ENCODE data around the gene KCNQ5. TPM values are rescaled to one million over a fixed set of nuclear protein-coding genes. Genes with fewer than 3 reads are reported as not detected.

Gene KCNQ5
- total RNA-seq, 1 experiment from 2014 or later = not detected

- peaks cover 74% of the 10 kb centered on the region for H3K27me3 ChIP-seq (ENCODE audit: insufficient read depth, low read length)
- TF ChIP-seq POLR2A (IDR thresholded peaks at IDR 0.05; ENCODE audit: borderline replicate concordance, extremely low read depth, insufficient read depth, insufficient read length) = no peak
- TF ChIP-seq ELF1 (IDR thresholded peaks at IDR 0.05; ENCODE audit: borderline replicate concordance, low read depth) = no peak
- no peak for TF ChIP-seq EGR1 (IDR thresholded peaks at IDR 0.05; ENCODE audit: low read depth)
- TF ChIP-seq ZNF274 (IDR thresholded peaks at IDR 0.05; ENCODE audit: low read depth, low read length) = no peak
- TF ChIP-seq MAX (IDR thresholded peaks at IDR 0.05) = no peak
- no peak for TF ChIP-seq CTCF (IDR thresholded peaks at IDR 0.05 in 2 of 3, conservative IDR thresholded peaks at IDR 0.05 in 1 of 3; ENCODE audit: borderline replicate concordance in 1 of 3, insufficient read depth in 1 of 3, low read depth in 2 of 3, low read length in 2 of 3)
- no peak for TF ChIP-seq EZH2phosphoT487 (IDR thresholded peaks at IDR 0.05; ENCODE audit: borderline replicate concordance)
- BruUV-seq (replicated peaks) = no TSS peak
- no peak overlapping the region for H3K4me2 ChIP-seq (ENCODE audit: low read length)
- intact Hi-C loops (cut with micrococcal nuclease) = no loop called here
- no peaks in the 10 kb centered on the region for H3K36me3 ChIP-seq (ENCODE audit: control insufficient read depth in 1 of 2, insufficient read depth in 2 of 2, low read length in 2 of 2)
- ChIA-PET POLR2A (no interaction called here), CTCF (no interaction called here), RAD21 (ENCODE audit: low non-redundant PET in 1 of 2, low total read pairs in 2 of 2, uncharacterized antibody in 2 of 2, unreplicated experiment in 2 of 2) (no interaction called here)
- H3K79me2 ChIP-seq (ENCODE audit: insufficient read depth, low read length) = no peaks in the 10 kb centered on the region
- H3K27ac ChIP-seq (ENCODE audit: low read depth, low read length) = no peak overlapping the region
- no peaks in the 10 kb centered on the region for H3K9me2 ChIP-seq (ENCODE audit: insufficient read depth)
- DNase-seq (ENCODE audit: low read depth, low spot score) (no peak), ATAC-seq (no peak)
- H4K20me1 ChIP-seq (ENCODE audit: insufficient read depth) = no peaks in the 10 kb centered on the region
- no peak overlapping the region for H3K9ac ChIP-seq (ENCODE audit: low read length)
- H3K4me3 ChIP-seq (replicated peaks in 1 of 2; ENCODE audit: low read depth in 1 of 2, low read length in 2 of 2) = no peak overlapping the region
- H3K9me3 ChIP-seq (ENCODE audit: control insufficient read depth in 1 of 2, insufficient read depth in 1 of 2, low read depth in 1 of 2, low read length in 2 of 2) = no peaks in the 10 kb centered on the region
- no peak overlapping the region for H2AFZ ChIP-seq (ENCODE audit: low read depth, low read length, poor library complexity, severe bottlenecking)
- H3K4me1 ChIP-seq (ENCODE audit: control insufficient read depth in 1 of 2, insufficient read depth in 2 of 2, low read length in 2 of 2) = no peaks in the 10 kb centered on the region
Observed at GRCh38 chr6:73174646-73175045, 552.8 kb downstream of the KCNQ5 start.

GRCh38 chr6:73176057-73176456 is 554.2 kb downstream of the KCNQ5 start:
- Histone ChIP-seq H3K79me2 (ENCODE audit: insufficient read depth, low read length) (no peaks in the 10 kb centered on the region), H3K27ac (ENCODE audit: low read depth, low read length) (no peak overlapping the region), H4K20me1 (ENCODE audit: insufficient read depth) (no peaks in the 10 kb centered on the region), H3K36me3 (ENCODE audit: control insufficient read depth in 1 of 2, insufficient read depth in 2 of 2, low read length in 2 of 2) (no peaks in the 10 kb centered on the region), H3K9ac (ENCODE audit: low read length) (no peak overlapping the region), H3K4me1 (ENCODE audit: control insufficient read depth in 1 of 2, insufficient read depth in 2 of 2, low read length in 2 of 2) (no peaks in the 10 kb centered on the region), H2AFZ (ENCODE audit: low read depth, low read length, poor library complexity, severe bottlenecking) (no peak overlapping the region), H3K27me3 (ENCODE audit: insufficient read depth, low read length) (peaks cover 81% of the 10 kb centered on the region), H3K4me3 (replicated peaks in 1 of 2; ENCODE audit: low read depth in 1 of 2, low read length in 2 of 2) (no peak overlapping the region), H3K9me2 (ENCODE audit: insufficient read depth) (no peaks in the 10 kb centered on the region), H3K9me3 (ENCODE audit: control insufficient read depth in 1 of 2, insufficient read depth in 1 of 2, low read depth in 1 of 2, low read length in 2 of 2) (no peaks in the 10 kb centered on the region), H3K4me2 (ENCODE audit: low read length) (no peak overlapping the region)
- ChIA-PET CTCF (no interaction called here), RAD21 (ENCODE audit: low non-redundant PET in 1 of 2, low total read pairs in 2 of 2, uncharacterized antibody in 2 of 2, unreplicated experiment in 2 of 2) (no interaction called here), POLR2A (no interaction called here)
- intact Hi-C loops (cut with micrococcal nuclease) = no loop called here
- DNase-seq (ENCODE audit: low read depth, low spot score) = no peak
- TF ChIP-seq FOSL1 (IDR thresholded peaks at IDR 0.05; ENCODE audit: low read depth) (no peak), YY1 (IDR thresholded peaks at IDR 0.05; ENCODE audit: extremely low read depth, insufficient replicate concordance, low read depth, low read length) (no peak), EZH2phosphoT487 (IDR thresholded peaks at IDR 0.05; ENCODE audit: borderline replicate concordance) (no peak), ZFX (IDR thresholded peaks at IDR 0.05) (no peak), RAD21 (IDR thresholded peaks at IDR 0.05; ENCODE audit: low read depth) (no peak), ZBTB33 (IDR thresholded peaks at IDR 0.05; ENCODE audit: extremely low read depth, insufficient replicate concordance, low read length) (no peak), POLR2A (IDR thresholded peaks at IDR 0.05; ENCODE audit: borderline replicate concordance, extremely low read depth, insufficient read depth, insufficient read length) (no peak), EGR1 (IDR thresholded peaks at IDR 0.05; ENCODE audit: low read depth) (no peak), TCF7L2 (IDR thresholded peaks at IDR 0.05; ENCODE audit: borderline replicate concordance, extremely low read depth, insufficient read depth, insufficient read length) (no peak), ZNF274 (IDR thresholded peaks at IDR 0.05; ENCODE audit: low read depth, low read length) (no peak), SIN3A (IDR thresholded peaks at IDR 0.05; ENCODE audit: low read depth) (no peak)
- ATAC-seq = no peak
- no TSS peak for BruUV-seq (replicated peaks)

All from HCT116 (cell line).